22Rv1 (cell line): Measurements from ENCODE around the gene MFAP4.

Experiments
- ZFX ChIP-seq: fragments of 450-650 bp; IDR thresholded peaks from 2 replicates; pipeline ENCODE4 v1.6.1; 2017; ENCODE audit warnings: antibody characterized with exemption, borderline replicate concordance
- TF ChIP-seq, protein P1 (sequence below): fragments of 450-650 bp; IDR thresholded peaks from 2 replicates; pipeline ENCODE4 v1.5.1; 2017; ENCODE audit warnings: mild to moderate bottlenecking

GRCh38 chr17:19411631-19412030 is 24.6 kb upstream of the MFAP4 start:
- TF ChIP-seq, protein P1, sequence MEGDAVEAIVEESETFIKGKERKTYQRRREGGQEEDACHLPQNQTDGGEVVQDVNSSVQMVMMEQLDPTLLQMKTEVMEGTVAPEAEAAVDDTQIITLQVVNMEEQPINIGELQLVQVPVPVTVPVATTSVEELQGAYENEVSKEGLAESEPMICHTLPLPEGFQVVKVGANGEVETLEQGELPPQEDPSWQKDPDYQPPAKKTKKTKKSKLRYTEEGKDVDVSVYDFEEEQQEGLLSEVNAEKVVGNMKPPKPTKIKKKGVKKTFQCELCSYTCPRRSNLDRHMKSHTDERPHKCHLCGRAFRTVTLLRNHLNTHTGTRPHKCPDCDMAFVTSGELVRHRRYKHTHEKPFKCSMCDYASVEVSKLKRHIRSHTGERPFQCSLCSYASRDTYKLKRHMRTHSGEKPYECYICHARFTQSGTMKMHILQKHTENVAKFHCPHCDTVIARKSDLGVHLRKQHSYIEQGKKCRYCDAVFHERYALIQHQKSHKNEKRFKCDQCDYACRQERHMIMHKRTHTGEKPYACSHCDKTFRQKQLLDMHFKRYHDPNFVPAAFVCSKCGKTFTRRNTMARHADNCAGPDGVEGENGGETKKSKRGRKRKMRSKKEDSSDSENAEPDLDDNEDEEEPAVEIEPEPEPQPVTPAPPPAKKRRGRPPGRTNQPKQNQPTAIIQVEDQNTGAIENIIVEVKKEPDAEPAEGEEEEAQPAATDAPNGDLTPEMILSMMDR, result no peak
- no peak for TF ChIP-seq ZFX
